Testis (tissue), 2 donors: ENCODE results near the gene DOCK7.

Source experiments
- POLR2A ChIP-seq: fragments of 450-650 bp; IDR thresholded peaks from one replicate; pipeline ENCODE4 v1.6.1; 2017; ENCODE audit warnings: antibody characterized with exemption, mild to moderate bottlenecking, moderate library complexity
- TF ChIP-seq, protein P1 (sequence below), 3 experiments: fragments of 450-650 bp in 2 of 3; fragments of 200-600 bp in 1 of 3; sonication (generic) in 1 of 3; IDR thresholded peaks; one replicate each; pipeline ENCODE4 v1.5.1; 2016 to 2019; ENCODE audit warnings: antibody characterized with exemption in 3 of 3, mild to moderate bottlenecking in 2 of 3, moderate library complexity in 1 of 3

DNA sequence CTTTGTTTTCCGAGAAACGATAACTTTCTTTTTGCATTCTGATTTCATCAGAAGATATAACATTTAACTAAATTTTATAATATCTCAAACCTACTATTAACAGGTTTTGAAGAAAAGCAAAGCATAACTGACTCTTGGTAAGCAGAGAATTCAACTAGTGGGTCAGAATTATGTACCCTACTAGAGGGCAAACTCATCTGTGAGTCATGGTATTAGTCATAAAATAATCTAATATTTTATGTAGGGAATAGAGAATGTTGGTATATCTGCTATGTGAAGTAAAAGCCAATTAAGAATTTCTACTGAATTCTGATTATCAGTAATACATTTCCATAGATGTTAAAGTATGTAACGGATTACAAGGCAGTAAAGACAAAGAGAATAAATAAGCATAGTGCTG lies 194.5 kb downstream of the DOCK7 start:
- TF ChIP-seq POLR2A, result no peak
- TF ChIP-seq, protein P1, sequence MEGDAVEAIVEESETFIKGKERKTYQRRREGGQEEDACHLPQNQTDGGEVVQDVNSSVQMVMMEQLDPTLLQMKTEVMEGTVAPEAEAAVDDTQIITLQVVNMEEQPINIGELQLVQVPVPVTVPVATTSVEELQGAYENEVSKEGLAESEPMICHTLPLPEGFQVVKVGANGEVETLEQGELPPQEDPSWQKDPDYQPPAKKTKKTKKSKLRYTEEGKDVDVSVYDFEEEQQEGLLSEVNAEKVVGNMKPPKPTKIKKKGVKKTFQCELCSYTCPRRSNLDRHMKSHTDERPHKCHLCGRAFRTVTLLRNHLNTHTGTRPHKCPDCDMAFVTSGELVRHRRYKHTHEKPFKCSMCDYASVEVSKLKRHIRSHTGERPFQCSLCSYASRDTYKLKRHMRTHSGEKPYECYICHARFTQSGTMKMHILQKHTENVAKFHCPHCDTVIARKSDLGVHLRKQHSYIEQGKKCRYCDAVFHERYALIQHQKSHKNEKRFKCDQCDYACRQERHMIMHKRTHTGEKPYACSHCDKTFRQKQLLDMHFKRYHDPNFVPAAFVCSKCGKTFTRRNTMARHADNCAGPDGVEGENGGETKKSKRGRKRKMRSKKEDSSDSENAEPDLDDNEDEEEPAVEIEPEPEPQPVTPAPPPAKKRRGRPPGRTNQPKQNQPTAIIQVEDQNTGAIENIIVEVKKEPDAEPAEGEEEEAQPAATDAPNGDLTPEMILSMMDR (IDR thresholded peaks at IDR 0.05), result no peak
